Measurements from ENCODE around the gene PARD3.
A peak's percentile ranks its signal among the peaks of the same experiment; 100 is the strongest.
"Not testable (repeated sequence)": the region's sequence is repeated elsewhere in the genome, so short reads cannot be mapped to it uniquely, and the experiment has no call there.

The PARD3 gene

DNA sequence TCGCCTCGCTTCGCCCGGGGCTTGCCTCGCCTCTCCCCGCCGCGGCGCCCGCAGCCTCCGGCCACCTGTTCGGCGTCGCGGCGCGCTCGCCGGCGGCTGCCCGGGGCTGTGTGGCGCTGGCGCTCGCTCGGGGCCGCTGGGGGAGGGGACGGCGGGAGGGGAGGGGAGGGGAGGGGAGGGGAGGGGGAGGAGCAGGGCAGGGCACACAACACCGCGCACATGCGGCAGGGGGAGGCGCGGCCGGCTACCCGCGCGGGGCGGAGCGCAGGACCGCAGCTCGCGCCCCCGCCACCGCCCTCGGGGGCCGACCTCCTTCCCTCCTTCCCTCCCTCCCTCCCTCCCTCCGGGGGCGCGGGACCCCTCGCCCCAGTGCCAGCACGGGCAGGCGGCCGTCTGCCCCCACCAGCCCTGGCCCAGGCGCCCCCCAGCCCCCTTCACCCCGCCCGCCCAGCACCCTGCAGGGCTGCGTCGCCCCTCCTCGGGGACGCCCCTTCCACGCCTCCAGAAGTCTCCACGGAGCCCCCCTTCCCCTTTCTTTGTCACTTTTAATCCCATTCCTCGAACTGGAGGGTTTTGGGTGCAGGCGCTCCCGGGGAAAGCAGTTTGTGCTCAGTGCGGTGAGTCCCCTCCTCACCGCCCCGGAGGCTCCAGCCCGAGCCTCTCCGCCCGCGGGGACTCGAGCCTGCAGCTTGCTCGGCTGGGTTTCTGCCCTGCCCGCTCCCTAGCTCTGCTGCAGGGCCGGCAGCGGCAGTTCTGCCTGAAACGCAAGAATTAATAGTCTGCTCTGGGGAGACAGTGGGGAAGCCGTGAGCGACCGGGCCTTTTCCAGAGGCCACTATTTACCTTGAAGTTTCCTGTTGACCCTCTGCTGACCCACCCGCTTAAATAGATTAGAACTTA, at the start of gene PARD3:
PARD3 (minus strand) TSS at position 112 of the 900 bp plus-strand sequence. CDS start 301 bp downstream, outside the sequence.
- peak; percentile 4 to 12 for DNase-seq

DNA sequence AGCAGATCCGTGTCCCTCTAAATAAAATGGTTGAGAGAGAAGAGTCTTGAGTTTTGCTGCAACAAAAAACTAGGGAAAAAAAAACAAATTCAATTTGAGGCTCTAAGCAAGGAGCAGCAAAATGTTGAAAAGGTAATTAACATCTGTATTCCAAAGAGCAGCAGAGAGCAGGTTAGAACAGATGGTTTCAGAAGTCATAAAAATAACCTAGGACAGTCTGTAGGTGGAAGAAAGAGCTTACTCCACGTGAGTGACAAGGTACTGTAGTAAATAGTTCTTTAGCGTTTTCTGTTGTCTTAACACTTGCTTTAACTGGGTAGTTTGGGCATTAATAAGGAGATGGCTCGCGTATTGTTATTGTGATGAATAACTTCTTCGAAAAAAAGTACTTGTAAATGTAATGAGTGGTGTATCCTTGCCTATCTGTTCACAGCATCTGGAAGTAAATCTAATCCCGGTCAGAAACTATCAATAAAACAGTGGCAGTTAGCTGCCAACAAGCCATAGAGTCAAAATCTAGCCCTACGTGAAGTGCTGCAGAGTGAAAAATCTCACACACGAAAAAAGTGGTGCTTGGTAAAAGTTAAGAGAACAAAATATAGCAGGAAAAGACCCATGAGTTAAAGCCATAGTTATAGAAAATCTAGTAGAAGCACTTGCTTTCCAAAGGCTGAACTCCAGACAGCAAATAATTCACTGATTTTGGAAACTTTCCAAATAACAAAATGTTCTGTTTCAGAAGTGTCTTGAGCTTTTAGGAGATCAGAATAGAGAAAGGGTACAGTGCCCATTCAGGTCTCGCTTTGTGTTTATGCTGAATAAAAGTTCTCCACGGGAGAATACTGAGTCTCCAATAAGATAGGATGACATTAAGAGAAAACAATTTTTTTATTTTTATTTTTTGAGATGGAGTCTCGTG, 49.3 kb upstream of the PARD3 start:
- no peak for DNase-seq

GRCh38 chr10:34862892-34863291, 47.8 kb upstream of the PARD3 start:
- peak in 1 of 2 experiments; percentile 11 for DNase-seq

DNA sequence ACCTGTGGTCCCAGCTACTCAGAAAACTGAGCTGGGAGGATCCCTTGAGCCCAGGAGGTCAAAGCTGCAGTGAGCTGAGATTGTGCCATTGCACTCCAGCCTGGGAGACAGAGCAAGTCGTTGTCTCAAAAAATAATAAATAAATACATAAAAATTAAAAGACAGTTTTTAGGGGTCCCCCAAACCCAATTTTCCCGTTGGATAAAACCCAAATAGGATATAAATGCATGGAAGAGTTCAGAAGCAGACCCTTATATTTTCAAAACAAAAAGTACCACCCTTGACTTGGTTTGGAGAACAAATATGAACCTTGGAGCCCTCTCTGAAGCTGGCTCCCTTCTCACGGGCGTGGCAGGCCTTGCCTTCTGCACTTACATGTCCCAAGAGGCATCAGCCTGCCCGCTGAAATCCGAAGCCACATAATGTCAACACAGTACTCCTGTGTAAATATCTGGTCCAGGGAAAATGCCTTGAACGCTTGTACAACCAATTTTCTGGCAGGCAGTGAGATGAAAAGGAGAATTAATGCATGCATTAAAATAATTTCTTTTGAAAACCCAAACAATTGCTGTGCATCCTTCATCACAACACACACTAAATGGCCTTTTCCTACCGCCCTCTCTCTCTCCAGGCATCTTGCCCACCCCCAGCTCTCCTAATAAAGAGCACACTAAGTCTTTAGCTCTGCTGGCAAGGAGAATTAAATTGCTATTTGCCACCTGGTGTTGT, 46.4 kb upstream of the PARD3 start:
- peak; percentile 72 to 76 for DNase-seq

GRCh38 chr10:34859170-34859569, 44.1 kb upstream of the PARD3 start:
- no peak for DNase-seq

DNA sequence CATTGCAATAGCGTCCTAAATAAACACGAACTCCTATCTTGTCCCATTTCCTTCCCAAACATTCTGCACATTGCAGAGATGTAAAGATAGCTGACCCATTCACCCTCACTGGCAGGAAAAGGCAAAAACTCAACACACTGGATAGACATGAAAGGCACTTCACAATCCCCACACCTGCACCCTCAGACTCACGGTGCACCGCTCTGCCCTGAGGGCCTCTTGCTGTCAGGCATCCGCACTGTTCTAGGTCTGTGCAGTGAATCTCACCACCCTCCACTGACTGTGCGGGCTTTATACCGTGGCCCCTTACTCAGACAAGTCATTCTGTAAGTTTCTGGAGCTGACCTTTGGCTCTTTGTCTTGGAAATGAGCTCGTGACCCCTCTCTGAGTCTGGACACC, 42.9 kb upstream of the PARD3 start:
- DNase-seq, result no peak

GRCh38 chr10:34854147-34854601, 39.1 kb upstream of the PARD3 start:
- no peak for DNase-seq

DNA sequence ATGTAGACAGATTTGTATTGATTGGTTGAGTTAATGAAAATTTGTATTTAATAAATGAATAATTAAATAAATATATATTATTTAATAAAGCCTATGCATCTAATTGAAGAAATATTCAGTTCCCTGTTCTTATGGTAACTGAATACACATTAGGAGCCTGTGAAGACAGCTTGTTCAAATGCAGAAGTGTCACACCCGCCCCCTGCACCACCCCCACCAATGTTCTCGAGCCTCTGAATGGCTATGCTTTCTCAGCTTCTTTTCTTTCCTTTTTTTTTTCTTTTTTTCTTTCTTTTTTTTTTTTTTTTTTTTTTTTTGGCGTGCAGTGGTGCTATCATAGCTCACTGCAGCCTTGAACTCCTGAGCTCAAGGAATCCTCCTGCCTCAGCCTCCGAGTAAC, 38.3 kb upstream of the PARD3 start:
- DNase-seq, result no peak

DNA sequence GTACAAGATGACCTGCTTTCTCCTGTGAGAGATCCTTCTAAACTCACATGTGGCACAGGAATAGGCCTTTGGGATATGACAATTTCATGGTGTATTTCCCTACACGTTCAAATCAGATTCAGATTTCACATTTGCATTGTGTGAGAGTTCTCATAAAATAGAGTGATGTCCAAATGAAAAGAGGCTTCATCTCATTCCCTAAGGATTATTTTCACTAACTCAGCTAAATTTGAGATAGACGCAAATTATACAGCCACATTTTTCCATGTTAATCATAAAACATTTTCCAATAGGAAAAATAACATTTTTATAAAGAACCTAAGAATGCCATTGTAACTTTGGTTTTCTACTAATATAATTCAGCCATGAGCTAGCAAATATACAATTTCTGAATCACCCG, 35.5 kb upstream of the PARD3 start:
- no peak for DNase-seq

DNA sequence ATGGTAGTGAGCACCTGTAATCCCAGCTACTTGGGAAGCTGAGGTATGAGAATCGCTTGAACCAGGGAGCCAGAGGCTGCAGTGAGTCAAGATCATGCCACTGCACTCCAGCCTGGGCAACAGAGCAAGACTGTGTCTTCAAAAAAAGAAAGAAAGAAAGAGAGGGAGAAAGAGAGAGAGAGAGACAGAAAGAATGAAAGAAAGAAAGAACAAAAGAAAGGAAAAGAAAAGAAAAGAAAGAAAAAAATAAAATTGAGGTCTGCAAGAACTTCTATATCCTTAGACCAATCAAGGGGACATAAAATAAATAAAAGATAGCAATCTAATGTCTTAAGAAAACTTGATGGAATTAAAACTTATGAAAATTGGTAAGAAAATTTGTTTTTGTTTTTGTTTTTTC, 34.9 kb upstream of the PARD3 start:
- DNase-seq, result no peak

GRCh38 chr10:34845070-34845469, 30.0 kb upstream of the PARD3 start:
- DNase-seq, result no peak

DNA sequence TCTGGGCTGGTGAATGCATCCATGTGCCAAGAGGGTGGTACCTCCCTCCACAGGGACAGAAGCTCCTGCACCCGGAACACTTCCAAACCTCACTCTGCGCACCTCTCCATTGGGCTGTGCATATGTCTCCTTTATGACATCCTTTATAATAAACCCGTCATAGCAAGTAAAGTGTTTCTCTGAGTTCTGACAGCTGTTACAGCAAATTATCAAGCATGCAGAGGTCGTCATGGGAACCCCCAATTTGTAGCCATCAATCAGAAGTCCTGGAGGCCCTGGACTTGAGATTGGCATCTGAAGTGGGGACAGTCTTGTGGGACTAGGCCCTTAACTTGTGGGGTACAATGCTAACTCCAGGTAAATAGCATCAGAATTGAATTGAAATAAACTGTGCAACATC, 29.4 kb upstream of the PARD3 start:
- DNase-seq, result no peak

DNA sequence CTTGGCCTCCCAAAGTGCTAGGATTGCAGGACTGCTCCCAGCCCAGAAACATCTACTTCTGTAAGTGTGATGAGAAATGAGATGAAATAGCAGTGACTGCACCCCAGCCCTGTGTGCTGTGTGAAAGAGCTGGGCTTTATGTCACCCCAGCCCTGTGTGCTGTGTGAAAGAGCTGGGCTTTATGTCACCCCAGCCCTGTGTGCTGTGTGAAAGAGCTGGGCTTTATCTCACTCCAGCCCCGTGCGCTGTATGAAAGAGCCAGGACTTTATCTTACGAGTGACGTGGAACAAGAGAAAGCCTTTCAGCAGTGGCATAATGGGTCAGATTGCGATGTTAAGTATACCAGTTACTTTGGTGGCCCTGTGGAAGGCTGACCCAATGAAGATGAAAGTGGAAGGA, 28.4 kb upstream of the PARD3 start:
- not testable (repeated sequence) for DNase-seq

DNA sequence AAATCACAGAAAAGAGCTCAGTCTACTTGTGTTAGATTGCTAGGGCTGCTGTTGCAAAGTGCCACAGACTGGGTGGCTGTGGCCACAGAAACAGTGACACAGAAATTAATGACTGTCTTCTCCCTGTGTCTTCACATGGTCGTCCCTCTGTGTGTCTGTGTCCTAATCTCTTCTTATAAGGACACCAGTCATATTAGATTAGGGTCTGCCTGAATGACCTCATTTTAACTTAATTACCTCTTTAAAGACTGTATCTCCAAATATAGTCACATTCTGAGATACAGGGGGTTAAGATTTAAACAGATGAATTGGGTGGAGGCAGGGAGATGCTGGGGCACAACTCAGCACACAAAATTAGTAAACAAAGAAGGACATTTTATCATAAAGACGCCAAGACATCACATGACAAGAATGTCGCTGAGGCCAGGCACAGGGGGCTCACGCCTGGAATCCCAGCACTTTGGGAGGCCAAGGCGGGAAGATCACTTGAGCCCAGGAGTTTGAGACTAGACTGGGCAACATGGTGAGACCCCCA, 23.3 kb upstream of the PARD3 start:
- DNase-seq, result no peak

DNA sequence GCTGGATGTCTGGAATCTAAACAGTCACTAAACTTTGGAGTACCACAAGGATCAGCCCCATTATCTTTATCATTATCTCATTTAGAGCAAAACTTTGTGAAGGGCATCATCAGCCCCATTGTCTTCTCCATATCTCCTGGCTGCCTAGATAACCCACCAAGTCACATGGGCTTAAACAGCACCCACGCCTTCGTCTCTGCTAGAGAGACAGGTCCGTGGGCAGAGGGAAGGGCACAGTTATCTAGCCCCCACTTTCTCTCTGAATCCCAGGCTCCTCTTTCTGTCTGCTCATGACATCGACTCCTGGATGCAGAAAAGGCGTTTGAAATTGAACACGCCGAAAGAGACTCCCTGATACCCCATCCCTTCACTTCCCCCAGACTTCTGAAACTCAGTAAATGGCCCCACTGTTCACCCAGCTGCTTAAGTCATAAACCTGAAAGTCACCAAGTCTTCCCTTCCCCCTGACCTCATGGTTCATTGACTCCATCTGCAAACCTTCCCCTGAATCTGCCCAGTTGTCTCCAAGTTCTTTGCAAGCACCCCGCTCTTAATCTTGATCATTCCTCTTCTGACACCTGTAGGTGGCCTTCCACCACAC, 20.9 kb upstream of the PARD3 start:
- DNase-seq, result no peak

DNA sequence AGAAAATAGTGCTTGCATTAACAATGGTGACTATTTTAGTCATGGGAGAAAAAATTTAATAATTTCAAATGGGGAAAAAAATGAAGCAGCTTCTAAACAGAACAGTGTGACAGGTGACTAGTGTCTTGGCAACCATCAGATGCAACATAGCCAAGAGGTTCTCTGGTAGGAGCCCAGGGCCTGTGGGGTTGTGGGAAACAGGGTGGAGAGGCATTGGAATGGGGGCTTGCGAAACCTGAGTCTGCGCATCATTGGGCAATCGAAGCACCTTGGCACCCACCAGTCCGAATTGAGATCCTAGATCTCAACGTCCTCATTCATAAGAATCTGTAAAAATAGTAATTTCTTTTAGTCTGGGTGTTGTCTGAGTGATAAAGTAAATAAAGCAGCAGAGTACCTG, 19.2 kb upstream of the PARD3 start:
- no peak for DNase-seq

- no peak for DNase-seq
These were observed 15.2 kb upstream of the PARD3 start for GRCh38 chr10:34830217-34830822.

- DNase-seq, result no peak
These were observed 12.0 kb upstream of the PARD3 start for GRCh38 chr10:34826857-34827766.

DNA sequence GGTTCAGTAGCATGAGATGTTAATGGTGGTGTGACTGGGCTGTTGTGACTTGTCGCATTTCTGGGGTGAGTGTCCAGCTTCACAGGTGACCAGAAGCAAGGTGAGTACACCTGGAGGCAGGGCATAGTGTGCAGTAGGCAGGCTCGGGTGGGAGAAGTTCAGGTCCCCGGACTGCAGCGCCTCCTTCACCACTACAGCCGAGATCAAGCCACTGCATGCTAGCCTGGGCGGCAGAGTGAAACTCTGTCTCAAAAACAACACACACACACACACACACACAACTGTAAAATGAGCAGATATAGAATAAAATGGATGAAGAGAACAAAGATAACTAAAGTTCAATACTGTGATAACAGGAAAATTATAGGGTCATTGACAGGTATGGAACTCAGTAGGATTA, 11.1 kb upstream of the PARD3 start:
- no peak for DNase-seq

DNA sequence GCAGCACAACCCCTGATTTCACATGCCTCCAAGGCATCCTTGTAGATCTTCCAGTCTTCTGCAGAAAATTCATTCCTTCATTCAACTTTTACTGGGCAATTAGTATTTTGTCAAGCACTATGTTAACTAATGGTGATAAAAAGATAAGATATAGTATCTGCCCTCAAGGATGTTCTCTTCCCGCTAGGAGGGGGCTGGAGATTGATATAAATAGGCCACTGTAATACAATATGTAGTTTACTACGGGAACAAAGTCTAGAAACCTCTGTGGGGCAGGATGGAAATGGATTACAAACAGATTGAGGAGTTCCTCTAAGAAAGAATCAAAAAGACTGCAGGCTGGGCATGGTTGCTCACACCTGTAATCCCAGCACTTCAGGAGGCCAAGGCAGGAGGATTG, 10.3 kb upstream of the PARD3 start:
- no peak for DNase-seq

DNA sequence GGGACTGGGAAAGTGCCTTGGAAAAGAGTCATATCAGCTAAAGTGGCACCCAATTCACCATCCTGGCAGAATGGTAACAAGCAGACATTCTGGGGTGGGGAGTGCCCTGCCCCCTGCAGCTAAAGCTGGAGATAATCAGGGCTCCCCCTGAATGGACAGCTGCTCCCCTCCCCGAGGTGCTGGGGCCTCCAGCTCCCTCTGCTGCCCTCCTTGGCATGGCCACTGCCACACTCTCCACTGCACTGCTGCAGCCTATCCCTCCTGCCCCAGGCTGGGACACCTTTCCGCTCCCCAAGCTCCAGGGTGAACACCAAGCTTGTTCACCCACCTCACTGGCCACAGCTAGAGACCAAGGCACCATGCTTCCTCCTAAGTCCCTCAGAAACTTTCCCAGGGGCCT, 9.8 kb upstream of the PARD3 start:
- no peak for DNase-seq
